NCI-H1436 (cell line): Measurements from ENCODE around the gene TYROBP.

Experiments used
- DNase-seq: peaks from one replicate; lab custom pipeline; 2025; lab: John Stamatoyannopoulos, UW

Gene TYROBP

GRCh38 chr19:35870124-35870736 is 37.9 kb downstream of the TYROBP start:
- DNase-seq = peak; percentile 84

- peak; percentile 93 for DNase-seq
Observed at GRCh38 chr19:35869327-35870123, 38.6 kb downstream of the TYROBP start.

- DNase-seq = no peak
Observed at GRCh38 chr19:35868823-35869326, 39.2 kb downstream of the TYROBP start.

- peak; percentile 62 for DNase-seq
Observed at GRCh38 chr19:35868172-35868822, 39.8 kb downstream of the TYROBP start, which contains the start of gene APLP1. Gene APLP1 (plus strand): TSS chr19:35868574. CDS start chr19:35868637, 63 bp downstream.

DNA sequence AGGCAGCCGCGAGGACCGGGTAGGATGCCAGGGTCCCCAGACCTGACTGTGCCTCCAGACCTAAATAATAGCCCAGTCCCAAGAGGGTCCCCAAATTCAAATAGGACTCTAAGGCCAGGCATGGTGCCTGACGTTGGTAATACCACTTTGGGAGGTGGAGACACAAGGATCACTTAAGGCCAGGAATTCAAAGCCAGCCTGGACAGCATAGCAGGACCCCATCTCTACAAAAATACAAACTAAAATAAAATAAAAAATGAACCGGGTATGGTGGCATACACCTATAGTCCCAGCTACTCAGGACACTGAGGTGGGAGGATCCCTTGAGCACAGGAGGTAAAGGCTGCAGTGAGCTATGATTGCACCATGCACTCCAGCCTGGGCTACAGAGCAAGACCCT is 45.1 kb downstream of the TYROBP start:
- no peak for DNase-seq

DNA sequence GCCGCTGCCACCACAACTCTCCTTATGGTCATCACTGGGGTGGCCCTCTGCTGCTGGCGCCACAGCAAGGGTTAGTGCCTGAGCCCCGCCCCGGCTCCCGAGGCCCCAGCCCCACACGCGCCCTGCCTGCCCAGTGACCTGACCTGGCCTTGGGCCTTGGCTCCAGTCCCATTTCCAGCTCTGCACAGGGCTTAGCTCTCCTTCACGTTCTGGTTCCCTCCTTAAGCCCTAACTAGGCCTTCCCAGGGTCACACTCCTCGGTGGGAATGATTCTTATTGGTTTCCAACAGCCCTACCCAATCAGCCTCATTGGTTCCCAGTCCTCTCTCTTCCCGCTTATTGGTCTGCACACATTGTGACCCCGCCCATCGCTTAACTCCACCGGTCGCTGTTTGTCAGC is 45.6 kb downstream of the TYROBP start:
- no peak for DNase-seq

DNA sequence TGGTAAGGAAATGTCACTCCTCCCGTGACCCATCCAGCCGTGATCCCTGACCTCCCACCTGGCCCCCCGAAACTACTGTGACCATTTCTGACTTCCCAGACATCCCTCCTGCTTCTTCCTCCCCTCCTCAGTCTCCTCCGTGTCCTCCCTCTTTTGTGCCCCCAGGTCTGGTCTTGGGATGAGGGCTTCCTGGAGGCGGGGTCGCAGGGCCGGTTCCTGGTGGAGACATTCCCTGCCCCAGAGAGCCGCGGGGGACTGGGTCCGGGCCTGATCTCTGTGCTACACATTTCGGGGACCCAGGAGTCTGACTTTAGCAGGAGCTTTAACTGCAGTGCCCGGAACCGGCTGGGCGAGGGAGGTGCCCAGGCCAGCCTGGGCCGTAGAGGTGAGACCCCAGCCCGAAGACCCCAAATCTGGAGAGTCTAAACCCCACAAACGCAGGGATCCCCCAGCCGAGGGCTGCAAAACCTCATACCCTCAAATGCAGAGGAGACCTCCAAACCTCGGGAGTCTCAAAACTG is 46.4 kb downstream of the TYROBP start:
- no peak for DNase-seq

GRCh38 chr19:35860818-35861639 is 47.1 kb downstream of the TYROBP start:
- no peak for DNase-seq

DNA sequence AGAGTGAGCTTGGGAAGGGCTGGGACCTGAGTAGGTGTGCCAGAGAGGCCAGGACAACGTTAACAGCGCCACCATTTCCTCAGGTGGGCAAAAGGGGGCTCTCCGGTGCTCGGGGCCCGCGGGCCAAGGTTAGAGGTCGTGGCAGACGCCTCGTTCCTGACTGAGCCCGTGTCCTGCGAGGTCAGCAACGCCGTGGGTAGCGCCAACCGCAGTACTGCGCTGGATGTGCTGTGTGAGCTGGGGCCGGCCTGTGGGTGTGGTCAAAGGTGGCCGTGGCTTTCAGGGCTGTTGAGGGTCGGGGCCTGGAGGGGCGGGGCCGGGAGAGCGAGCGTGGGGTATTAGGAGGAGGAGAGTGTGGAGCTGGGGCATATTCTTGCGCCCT is 47.7 kb downstream of the TYROBP start:
- no peak for DNase-seq

DNA sequence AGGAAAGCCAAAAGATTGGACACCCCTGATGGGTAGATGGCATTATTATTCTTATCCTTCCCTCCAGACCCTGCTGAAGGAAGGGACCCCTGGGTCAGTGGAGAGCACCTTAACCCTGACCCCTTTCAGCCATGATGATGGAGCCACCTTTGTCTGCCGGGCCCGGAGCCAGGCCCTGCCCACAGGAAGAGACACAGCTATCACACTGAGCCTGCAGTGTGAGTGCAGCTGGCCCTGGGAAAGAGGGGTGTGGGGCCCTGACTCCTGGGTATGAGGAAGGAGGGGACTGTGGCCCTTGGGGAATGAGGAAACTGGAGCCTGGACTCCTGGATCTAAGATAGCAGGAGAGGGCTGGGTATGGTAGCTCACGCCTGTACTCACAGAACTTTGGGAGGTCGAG is 48.7 kb downstream of the TYROBP start:
- DNase-seq = no peak

DNA sequence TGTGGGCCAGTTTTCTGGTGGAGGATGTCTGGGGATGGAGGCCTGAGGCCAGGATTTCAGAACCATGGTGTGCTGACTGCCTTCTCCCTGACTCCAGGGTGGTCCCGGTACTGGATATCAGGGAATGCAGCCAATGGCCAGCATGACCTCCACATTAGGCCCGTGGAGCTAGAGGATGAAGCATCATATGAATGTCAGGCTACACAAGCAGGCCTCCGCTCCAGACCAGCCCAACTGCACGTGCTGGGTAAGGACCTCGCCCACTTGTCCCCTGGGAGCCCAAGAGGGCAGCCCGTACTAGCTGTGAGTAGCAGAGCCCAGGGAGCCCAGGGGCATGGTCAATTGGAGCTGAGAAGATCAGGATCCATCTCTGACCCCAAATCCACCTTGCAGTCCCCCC is 49.8 kb downstream of the TYROBP start:
- DNase-seq = no peak

GRCh38 chr19:35856546-35857149 is 51.4 kb downstream of the TYROBP start, which contains the start of gene KIRREL2:
Gene KIRREL2 (plus strand): TSS chr19:35856911. CDS start chr19:35857120, 209 bp downstream.
- DNase-seq = no peak
